GM12891 (cell line): ENCODE measurements around the gene CALHM1.
A peak's percentile ranks its signal among the peaks of the same experiment; 100 is the strongest.

Experiments used
- DNase-seq: peaks from one replicate; pipeline ENCODE4 v3.0.0; 2011; ENCODE audit warnings: low spot score; ENCODE audit not compliant: insufficient read length
- FAIRE-seq: peaks from 2 replicates; lab custom pipeline; 2011; peaks lifted over from hg19 to GRCh38; lab: Jason Lieb, UNC
- PAX5 ChIP-seq: IDR thresholded peaks from 2 replicates; pipeline ENCODE4 v1.6.1; 2011; ENCODE audit warnings: low read length, moderate library complexity, mild to moderate bottlenecking; ENCODE audit not compliant: insufficient read depth, severe bottlenecking
- POLR2A ChIP-seq: IDR thresholded peaks from 2 replicates; pipeline ENCODE4 v1.6.1; 2011; ENCODE audit warnings: low read depth, low read length, control low read depth
- POLR2AphosphoS5 ChIP-seq: IDR thresholded peaks from 2 replicates; pipeline ENCODE4 v1.6.1; 2011; ENCODE audit warnings: low read depth, low read length, control low read depth
- POU2F2 ChIP-seq: IDR thresholded peaks from 2 replicates; pipeline ENCODE4 v1.6.1; 2011; ENCODE audit warnings: low read depth, mild to moderate bottlenecking, control low read depth, low read length, moderate library complexity
- SPI1 ChIP-seq: IDR thresholded peaks from 2 replicates; pipeline ENCODE4 v1.6.1; 2011; ENCODE audit warnings: low read depth, low read length, control low read depth
- TAF1 ChIP-seq: IDR thresholded peaks from 2 replicates; pipeline ENCODE4 v1.6.1; 2011; ENCODE audit warnings: low read depth, low read length, control low read depth

CALHM1 gene

GRCh38 chr10:103416436-103417147 lies 42.1 kb downstream of the CALHM1 start:
- no peak for TF ChIP-seq TAF1
- TF ChIP-seq POLR2A = no peak
- TF ChIP-seq PAX5 = no peak
- no peak for TF ChIP-seq POLR2AphosphoS5
- no peak for TF ChIP-seq SPI1
- no peak for TF ChIP-seq POU2F2
- DNase-seq (no peak), FAIRE-seq (peak; percentile 41)

GRCh38 chr10:103415581-103415980 lies 43.1 kb downstream of the CALHM1 start:
- FAIRE-seq = no peak
- TF ChIP-seq POLR2A = no peak
- no peak for TF ChIP-seq SPI1
- TF ChIP-seq TAF1 = no peak
- no peak for TF ChIP-seq POLR2AphosphoS5
- TF ChIP-seq PAX5 = no peak
- DNase-seq = no peak

GRCh38 chr10:103413564-103413963 lies 45.1 kb downstream of the CALHM1 start:
- DNase-seq (no peak), FAIRE-seq (no peak)

More at GRCh38 chr10:103413564-103413963, 45.1 kb downstream of the CALHM1 start:
- TF ChIP-seq POLR2A (no peak), POU2F2 (no peak), PAX5 (no peak), POLR2AphosphoS5 (no peak)
